ENCODE results near the gene NMRK2.
"Not testable (repeated sequence)": the region's sequence is repeated elsewhere in the genome, so short reads cannot be mapped to it uniquely, and the experiment has no call there.

Gene NMRK2

DNA sequence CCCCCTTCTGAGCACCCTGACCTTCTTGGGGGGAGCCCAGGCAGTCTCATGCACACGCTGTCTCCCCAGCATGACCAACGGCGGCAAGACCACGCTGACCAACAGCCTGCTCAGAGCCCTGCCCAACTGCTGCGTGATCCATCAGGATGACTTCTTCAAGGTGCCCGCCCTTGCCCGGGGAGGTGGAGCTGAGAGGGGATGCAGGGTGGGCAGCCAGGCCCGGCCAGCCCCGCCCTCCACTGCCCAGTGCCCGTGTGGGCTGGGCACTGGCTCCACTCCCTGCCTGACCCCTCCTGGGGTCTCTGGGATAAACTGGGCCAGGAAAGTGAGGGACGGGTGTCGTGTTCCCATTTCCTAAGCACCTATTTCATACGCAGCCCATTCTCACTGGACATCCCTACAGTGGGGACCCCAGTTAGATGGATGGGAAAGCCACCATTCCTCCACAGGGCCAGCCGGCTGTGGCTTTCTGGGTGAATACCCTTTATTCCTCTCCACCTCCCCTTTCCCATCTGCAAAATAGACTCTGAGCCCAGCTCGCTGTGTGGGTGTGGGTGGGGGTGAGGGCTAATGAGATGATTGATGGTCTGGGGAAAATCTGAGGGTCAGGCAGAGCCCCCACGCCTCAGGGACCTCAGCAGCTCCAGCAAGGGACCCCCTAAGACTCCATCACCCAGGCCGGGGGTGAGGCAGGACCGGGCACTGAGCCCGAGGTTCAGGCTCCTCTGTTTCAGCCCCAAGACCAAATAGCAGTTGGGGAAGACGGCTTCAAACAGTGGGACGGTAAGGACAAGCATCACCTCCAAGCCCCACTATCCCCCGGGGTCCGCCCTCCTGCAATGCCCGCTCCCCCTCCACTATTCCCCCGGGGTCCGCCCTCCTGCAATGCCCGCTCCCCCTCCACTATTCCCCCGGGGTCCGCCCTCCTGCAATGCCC is 3.9 kb downstream of the NMRK2 start:
- ATAC-seq = no peak
- no peak for DNase-seq

DNA sequence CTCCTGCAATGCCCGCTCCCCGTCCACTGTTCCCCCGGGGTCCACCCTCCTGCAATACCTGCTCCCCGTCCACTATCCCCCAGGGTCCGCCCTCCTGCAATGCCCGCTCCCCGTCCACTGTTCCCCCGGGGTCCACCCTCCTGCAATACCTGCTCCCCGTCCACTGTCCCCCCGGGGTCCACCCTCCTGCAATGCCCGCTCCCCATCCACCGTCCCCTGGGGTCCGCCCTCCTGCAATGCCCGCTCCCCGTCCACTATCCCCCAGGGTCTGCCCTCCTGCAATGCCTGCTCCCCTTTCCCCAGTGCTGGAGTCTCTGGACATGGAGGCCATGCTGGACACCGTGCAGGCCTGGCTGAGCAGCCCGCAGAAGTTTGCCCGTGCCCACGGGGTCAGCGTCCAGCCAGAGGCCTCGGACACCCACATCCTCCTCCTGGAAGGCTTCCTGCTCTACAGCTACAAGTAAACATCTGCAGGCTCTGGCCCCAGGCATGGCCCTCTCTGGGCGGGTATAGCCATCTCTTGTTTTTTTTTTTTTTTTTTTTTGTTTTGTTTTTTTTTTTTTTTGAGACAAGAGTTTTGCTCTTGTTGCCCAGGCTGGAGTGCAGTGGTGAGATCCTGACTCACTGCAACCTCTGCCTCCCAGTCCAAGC is 5.6 kb downstream of the NMRK2 start:
- not testable (repeated sequence) for DNase-seq, ATAC-seq

DNA sequence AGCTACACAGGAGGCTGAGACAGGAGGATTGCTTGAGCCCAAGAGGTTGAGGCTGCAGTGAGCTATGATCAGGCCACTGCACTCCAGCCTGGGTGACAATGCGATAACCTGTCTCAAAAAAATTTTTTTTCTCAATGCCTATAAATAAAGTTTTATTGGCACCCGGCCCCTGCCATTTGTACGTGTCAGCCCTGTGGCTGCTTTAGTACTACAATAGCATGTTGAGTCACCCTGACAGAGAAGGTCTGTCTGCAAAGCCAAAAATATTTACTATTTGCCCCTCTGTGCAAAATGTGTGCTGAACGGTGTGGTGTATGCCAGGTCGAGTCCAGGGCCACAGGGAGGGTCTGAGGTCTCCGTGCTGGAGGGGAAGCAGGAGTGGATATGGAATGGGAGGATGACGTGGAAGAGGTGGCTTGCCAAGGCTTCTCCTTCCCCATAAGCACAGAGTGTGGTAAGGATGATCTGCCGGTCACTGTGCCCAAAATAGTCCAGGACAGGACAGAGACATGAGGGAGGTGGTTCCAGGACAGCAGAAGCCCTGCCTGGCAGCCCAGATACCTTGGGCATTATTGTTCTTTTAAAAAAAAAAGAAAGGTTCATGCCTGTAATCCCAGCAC is 10.0 kb downstream of the NMRK2 start:
- DNase-seq = no peak
- no peak for ATAC-seq

DNA sequence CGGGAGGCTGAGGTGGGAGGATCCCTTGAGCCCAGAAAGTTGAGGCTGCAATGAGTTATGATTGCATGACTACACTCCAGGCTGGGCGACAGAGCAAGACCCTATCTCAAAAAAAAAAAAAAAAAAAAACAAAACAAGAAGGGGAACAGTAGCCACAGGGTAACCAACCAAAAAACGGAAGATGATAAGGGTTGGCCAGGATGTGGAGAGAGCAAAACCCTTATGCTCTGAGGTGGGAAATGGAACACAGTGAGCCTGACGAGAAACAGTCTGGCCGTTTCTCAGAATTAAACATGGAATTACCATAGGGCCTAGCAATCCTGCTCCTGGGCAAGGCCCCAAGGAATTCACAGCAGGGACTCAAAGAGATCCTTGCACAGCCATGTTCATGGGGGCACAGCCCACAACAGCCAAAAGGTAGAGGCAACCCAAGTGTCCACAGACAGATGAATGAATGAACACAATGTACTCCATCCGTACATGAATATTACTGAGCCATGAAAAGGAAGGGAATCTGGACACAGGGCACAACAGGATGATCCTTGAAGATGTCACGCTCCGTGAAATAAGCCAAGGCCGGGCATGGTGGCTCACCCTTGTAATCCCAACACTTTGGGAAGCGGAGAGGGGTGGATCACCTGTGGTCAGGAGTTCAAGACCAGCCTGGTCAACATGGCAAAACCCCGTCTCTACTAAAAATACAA is 11.3 kb downstream of the NMRK2 start:
- ATAC-seq (no peak), DNase-seq (no peak)

DNA sequence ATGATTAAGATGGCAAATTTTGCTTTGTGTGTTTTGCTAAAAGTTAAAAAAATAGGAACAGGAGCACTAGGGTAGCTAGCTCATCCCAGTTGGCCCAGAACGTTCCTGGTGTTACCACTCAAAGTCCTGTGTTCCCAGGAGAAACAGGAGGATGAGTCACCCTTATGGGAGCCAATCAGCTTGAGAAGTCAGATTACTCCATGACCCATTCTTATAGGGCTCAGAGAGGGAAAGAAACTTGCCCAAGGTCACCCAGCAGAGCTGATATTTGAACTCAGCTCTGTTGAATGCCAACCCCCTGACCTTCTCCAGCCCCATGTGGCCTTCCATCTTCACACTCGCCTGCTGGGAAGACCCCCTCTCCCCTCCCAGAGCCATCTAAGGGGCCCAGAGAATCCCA is 13.0 kb downstream of the NMRK2 start:
- DNase-seq = no peak
- ATAC-seq = no peak

DNA sequence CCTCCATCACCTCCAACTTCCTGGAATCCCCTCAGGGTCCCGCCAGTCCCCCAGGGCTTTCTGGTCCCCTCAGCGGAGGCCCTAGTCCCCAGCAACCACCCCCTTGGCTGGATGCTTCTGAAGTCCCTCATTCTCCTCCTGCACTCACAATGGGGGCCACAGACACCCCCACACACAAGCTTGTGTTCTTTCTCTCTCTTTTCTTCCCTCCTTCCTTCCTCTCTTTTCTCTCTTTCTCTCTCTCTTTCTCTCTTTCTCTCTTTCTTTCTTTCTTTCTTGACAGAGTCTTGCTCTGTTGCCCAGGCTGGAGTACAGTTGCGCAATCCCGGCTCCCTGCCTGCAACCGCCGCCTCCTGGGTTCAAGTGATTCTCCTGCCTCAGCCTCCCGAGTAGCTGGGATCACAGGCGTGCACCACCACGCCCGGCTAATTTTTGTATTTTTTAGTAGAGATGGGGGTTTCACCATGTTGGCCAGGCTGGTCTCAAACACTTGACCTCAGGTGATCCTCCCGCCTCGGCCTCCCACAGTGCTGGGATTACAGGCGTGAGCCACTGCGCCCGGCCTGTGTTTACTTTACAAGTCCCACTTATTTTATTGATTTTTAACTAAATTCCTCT is 14.6 kb downstream of the NMRK2 start:
- DNase-seq, ATAC-seq: not testable (repeated sequence)

DNA sequence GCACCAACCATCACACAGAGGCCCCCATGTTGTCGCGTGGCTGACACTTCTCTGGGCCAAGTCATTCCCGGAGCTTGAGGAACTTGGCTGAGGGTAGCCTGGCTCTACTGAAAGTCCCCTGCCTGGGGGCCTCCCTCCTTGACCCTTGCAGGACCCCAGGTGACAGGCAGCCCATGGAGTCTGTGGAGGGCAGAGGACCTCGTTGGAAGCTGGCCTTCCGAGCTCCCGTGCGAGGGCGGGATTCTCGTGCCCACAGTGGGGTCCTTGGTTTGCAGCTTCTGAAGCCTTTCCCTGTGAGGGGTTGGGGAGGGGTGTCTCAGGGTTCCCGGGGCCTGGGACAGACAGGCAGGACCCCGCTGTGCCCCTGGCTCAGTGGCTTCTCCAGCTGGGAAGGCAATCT is 16.4 kb downstream of the NMRK2 start:
- no peak for DNase-seq

DNA sequence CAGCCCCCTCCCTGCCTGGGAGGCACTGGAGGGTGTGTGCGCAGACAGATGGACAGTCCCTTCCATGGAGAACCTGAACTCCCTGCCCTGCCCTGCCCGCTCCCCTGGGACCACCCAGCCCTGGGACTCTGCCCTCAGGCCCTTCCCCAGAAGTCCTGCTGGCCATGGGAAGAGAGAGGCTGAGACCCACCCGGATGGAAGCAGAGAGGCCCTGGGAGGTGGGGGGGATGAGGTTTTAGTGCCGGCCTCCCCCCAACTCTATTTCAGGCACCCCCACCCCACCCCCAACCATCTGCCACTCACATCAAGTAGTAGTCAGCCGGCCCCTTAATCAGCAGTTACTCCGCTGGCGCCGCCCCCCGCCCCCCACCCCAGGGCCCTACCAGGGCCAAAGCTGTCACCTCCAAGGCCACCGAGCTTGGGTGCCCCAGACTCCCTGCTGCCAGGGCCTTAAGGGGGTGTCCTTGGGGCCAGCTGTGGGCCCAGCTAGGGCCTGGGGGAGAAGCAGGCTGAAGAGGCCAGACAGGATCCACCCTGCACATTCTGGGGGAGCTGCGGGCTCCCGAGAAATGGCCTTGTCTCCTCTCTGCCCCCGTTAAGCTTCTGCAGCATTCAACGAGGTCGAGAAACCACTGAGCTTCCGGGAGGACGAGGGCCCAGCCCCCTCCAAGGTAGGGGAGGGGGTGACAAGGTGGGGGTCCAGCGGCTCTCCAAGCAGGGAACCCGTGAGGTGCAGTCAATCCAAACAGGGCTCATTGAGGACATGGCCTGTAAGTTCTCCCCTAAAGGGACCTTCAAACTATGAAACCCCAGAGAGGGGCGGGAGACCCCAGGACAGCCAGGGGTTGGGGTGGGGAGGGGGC is 17.4 kb downstream of the NMRK2 start:
- DNase-seq (no peak), ATAC-seq (no peak)

More for the DNA sequence above, 16.4 kb downstream of the NMRK2 start:
- ATAC-seq = no peak

DNA sequence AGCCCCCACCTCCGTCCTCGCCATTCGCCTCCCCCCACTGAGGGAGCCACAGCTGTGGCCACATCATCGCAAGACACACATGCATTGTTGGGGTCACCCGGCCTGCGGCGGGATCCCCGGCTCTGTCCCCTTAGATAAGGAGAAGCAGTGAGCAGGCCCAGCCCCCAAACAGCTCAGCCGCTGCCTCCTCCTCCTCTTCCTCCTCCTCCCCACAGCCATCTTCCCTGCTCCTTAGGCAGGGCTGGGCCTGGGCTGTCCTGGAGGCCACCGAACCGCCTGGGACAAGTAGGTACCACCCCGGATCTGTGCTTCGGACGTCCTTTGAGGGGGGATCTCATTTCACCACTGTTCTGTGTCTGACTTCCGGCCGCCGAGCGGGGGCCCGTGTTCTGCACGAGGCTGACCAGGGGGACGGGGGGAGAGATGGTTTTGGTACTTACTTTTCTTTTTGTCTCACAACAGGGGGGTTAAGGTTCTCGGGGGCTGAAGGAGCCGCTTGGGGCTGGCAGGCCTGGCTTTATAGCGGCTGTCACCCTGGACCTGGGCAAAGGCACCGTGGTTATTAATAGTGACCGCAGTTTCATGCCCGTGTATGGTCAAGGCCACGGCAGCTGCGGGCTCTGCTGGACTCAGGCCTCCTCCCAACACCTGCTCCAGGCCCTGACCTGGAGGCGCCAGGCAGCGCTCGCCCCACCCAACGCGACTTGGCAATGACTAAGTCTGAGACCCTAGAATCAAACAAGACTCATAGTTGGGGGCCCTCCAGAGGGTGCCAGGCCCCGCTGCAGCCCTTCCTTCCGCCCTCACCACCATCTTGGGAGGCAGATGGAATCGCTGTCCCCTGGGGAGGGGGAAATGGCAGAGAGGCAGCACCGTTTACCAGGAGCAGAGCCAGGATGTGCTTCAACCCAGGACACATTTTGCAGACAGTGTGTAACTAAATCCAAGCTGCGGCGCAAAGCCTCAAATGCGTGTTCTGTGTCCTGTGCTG is 18.3 kb downstream of the NMRK2 start:
- ATAC-seq (peak; percentile 57), DNase-seq (peak; percentile 39)

DNA sequence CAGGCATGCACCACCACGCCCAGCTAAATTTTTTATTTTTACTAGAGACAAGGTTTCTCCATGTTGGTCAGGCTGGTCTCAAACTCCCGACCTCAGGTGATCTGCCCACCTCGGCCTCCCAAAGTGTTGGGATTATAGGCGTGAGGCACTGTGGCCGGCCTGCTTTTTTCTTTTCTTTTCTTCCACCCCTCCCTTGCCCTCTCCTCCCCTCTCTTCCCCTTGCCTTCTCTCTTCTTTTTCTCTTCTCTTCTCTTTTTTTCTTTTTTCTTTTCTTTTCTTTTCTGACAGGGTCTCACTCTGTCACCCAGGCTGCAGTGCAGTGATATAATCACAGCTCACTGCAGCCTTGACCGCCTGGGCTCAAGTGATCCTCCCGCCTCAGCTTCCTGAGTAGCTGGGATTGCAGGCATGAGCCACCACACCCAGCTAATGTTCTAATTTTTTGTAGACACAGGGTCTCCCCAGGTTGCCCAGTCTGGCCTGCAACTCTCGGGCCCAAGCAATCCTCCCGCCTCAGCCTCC is 19.9 kb downstream of the NMRK2 start:
- not testable (repeated sequence) for DNase-seq, ATAC-seq

DNA sequence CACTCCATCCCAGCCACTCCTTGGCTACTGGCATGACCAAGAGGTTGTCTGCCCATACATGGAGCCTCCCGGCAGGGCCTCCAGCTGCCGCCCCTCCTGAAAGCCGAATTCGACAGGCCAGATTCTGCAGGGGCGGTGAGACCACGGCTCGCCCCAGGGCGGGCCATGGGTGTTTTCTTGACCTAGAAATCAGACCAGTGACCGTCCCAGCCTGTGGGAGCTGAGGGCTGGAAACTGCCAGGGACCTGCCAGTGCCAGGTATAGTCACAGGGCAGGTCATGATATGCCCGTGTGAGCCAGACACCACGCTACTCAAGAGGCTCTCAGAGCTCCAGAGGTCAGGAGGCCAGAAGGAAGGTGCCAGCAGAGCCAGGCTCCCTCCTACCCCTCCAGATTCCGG is 21.2 kb downstream of the NMRK2 start:
- ATAC-seq (no peak), DNase-seq (no peak)

DNA sequence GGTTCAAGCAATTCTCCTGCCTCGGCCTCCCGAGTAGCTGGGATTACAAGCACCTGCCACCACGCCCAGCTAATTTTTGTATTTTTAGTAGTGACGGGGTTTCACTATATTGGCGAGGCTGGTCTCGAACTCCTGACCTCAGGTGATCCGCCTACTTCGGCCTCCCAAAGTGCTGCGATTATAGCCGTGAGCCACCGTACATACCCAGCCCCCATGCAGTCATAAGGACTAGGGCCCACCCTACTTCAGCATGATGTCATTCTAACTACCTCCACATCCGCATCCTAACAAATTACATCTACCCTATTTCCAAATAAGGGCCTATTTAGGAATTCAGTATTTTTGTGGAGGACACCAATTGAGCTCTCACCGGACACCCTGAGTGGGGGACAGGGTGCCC is 22.4 kb downstream of the NMRK2 start:
- not testable (repeated sequence) for DNase-seq, ATAC-seq

DNA sequence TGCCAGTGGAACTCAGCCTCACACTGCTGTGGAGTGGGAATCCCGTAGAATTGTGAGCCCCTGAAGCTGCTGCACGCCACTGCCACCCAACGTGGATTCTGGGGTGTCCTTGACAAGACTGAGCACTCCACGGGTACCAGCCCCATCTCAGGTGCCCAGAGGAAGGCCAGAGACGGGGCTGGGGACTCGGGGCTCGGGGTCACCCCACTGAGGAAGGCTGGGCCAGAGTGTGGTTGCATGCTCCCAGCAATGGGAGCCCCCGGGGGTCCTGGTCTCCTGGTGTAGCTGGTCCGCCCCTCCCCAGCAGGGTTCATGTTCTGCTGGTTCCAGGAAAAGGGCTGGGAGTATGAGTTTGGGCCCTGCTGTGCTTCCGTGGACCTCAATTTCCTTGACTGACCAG is 22.8 kb downstream of the NMRK2 start:
- no peak for DNase-seq
- no peak for ATAC-seq

DNA sequence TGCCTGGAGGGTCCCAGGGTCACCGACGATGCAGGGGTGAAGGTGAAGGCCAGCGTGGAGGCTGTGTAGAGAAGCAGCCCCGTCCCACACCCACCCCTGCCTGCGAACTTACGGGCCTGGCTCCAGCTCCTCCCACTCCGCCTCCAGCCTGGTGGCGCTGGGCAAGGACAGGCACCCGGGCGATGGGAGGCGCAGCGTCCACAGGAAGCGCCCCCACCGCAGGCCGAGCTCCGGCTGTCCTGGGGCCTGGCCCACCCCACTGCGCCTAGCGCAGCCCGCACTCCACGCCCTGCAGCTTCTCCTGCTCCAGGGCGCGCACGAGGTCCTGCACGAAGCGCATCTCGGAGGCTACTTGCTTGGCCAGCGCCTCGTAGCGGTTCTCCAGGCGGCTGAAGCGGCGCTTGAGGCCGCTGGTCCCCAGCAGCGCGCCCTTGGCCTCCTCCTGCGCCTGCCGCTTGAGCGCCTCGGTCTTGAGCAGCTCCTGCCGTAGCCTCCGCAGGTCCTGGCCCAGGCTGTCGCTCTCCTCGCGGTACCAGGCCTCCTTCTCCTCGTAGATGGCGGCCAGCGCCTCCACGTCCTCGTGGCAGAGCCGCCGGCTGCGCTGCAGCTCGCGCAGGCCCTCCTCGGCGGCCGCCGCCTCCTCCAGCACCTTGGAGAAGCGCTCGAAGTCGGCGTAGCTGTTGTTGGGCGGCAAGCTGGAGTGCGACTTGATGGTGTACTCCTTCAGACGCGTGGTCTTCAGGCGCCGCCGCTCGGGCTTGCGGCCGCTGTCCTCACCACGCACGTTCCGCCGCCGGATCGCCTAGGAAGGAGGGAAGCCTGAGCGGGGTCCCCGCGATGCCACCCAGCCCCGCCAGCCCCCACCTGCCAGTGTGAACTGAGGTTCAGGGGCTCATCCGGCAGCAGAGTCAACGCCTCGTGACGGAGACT is 26.2 kb downstream of the NMRK2 start:
- DNase-seq (no peak), ATAC-seq (no peak)

DNA sequence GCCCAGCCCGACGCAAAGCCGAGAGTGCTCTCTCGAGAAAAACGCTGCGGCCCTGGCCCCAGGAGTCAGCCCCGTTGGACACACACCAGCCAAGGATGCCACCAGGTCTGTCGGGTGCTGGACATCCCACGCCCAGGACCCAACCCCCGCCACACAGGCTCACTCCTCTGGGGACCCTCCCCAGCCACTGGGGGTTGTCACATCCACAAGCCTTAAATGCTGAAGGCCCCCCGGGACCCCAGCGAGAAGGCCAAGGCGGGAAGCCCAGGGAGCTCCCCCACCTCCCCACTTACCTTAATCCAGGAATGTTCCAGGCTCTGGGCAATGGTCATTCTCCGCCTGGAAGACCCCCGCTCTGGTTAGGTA is 26.9 kb downstream of the NMRK2 start:
- DNase-seq (no peak), ATAC-seq (no peak)

DNA sequence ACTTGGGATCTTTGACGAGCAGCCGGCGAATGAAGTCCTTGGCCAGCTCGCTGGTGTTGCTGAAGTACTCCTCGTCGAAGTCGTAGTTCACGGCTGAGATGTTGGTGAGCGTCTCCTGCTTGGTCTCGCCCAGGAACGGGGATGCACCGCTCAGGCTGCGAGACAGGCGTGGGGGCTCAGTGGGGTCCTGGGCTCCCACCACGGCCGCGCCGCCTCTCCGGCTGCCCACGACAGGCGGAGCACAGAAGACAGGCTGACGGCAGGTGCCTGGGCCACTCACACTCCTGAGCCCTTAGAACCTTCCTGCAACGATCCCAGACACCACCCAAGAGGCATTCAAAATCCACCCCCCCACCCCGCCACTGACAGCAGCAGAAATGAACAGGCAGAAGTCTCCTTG is 28.1 kb downstream of the NMRK2 start:
- ATAC-seq (no peak), DNase-seq (no peak)

DNA sequence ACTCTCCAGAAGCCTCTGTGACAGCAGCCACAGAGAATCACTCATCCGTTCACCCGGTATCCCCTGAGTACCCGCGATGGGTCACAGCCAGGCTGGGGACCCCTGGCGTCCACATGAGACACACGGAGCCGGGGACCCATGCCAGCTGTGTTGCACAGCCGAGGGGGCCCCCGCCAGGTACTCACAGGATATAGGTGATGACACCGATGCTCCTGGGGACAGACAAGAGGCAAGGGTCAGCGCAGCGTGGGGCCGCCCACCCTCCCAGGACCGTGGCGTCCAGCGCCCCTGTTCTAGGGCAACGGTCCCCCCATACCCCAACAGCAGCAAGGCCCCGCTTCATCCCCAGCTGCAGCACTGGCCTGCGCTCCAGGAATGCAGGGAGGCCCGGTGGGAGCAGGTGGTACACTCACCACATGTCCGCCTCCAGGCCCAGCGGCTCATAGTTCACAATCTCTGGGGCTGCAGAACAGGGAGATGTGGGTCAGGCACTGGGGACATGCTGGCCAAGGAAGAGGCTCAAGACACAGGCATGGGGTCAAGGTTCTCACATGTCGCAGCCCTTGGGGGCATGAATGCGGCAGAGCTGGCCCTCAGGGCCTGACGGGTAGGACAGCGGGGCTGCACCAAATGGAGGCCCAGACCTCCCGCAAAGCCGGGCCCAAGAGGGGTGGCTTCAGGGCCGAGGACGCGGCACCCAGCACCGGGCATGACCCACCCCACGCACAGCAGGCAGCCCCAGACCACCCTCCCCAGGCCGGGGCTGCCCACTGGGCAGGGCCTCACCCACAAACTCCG is 30.8 kb downstream of the NMRK2 start:
- no peak for ATAC-seq
- DNase-seq = no peak
